IPS DF 6.9 (cell line): ENCODE measurements around the gene PUM1.
"Not testable (repeated sequence)": the region's sequence is repeated elsewhere in the genome, so short reads cannot be mapped to it uniquely, and the experiment has no call there.

ENCODE experiments used
- DNase-seq: peaks from one replicate; pipeline ENCODE4 v3.0.0-alpha.2; 2013; ENCODE audit warnings: low read depth, low spot score
- H3K27ac ChIP-seq: one replicate; pipeline ENCODE4 v1.5.1; 2013; ENCODE audit warnings: low read length, control low read depth
- H3K27me3 ChIP-seq: 2 replicates; pipeline ENCODE4 v1.6.1; 2013; ENCODE audit warnings: mild to moderate bottlenecking, low read length; ENCODE audit not compliant: control insufficient read depth, insufficient read depth
- H3K36me3 ChIP-seq: 2 replicates; pipeline ENCODE4 v1.6.1; 2013; ENCODE audit warnings: low read length; ENCODE audit not compliant: control insufficient read depth, insufficient read depth
- H3K4me1 ChIP-seq: 2 replicates; pipeline ENCODE4 v1.6.1; 2013; ENCODE audit warnings: low read length; ENCODE audit not compliant: control insufficient read depth, insufficient read depth
- H3K4me3 ChIP-seq: 2 replicates; pipeline ENCODE4 v1.5.1; 2013; ENCODE audit warnings: mild to moderate bottlenecking, low read length
- H3K9me3 ChIP-seq: 2 replicates; pipeline ENCODE4 v1.6.1; 2013; ENCODE audit warnings: low read length, inconsistent platforms; ENCODE audit not compliant: control insufficient read depth, insufficient read depth
- WGBS: extraction: QIAGEN DNeasy Blood & Tissue Kit; methylation state at CpG from one replicate; pipeline ENCODE4 v1.1.7; 2013; ENCODE audit warnings: mixed read lengths, missing lambda C conversion rate; ENCODE audit not compliant: insufficient read length, insufficient coverage; 5-methylcytosine and 5-hydroxymethylcytosine counted together

PUM1 gene

GRCh38 chr1:30982431-30982830 lies 83.1 kb downstream of the PUM1 start:
- no peaks in the 10 kb centered on the region for H3K9me3 ChIP-seq
- no peaks in the 10 kb centered on the region for H3K4me1 ChIP-seq
- H3K36me3 ChIP-seq, result peaks cover 9% of the 10 kb centered on the region; the same call in 1 of the 2 replicates
- no peak overlapping the region for H3K4me3 ChIP-seq
- no peak for DNase-seq
- no peaks in the 10 kb centered on the region for H3K27me3 ChIP-seq
- H3K27ac ChIP-seq, result no peak overlapping the region

DNA sequence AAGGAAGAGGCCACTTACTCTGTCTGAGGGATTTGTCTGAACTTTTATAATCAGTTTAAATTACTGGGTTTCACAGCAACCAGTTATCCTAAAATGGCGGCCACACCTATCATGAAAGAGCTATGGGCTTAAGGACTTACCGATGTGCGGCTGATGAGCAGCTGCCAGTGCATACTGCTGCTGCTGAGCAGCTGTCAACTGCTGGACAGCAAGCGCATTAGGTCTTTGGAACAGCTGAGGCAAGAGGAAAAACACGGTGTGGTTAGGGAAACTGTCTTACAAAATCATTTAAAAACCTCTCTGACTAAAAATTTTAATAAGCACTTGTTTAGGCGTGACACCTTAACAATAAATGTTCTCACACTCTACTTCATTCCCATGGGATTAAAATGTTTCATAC lies 84.3 kb downstream of the PUM1 start:
- Histone ChIP-seq H3K9me3 (no peaks in the 10 kb centered on the region), H3K4me3 (no peak overlapping the region; the same call in 1 of the 2 replicates), H3K4me1 (no peaks in the 10 kb centered on the region), H3K27me3 (no peaks in the 10 kb centered on the region), H3K27ac (no peak overlapping the region), H3K36me3 (peaks cover 9% of the 10 kb centered on the region; the same call in 1 of the 2 replicates)
- WGBS, result no CpG with 5 or more reads among the region's 6 CpGs
- no peak for DNase-seq

- 0 out of 2 replicates have a peak, but pooled peaks cover 1% of the 10 kb centered on the region for H3K4me1 ChIP-seq
- H3K36me3 ChIP-seq, result peaks cover 12% of the 10 kb centered on the region; the same call in 1 of the 2 replicates
- no CpG with 5 or more reads among the region's 2 CpGs for WGBS
- DNase-seq, result no peak
- no peak overlapping the region for H3K27ac ChIP-seq
- no peaks in the 10 kb centered on the region for H3K27me3 ChIP-seq
- no peak overlapping the region for H3K4me3 ChIP-seq
- H3K9me3 ChIP-seq, result no peaks in the 10 kb centered on the region
Measured at GRCh38 chr1:30977511-30977910, 88.0 kb downstream of the PUM1 start.

GRCh38 chr1:30977105-30977504 lies 88.4 kb downstream of the PUM1 start:
- Histone ChIP-seq H3K27ac (no peak overlapping the region), H3K4me1 (0 out of 2 replicates have a peak, but pooled peaks cover 1% of the 10 kb centered on the region), H3K9me3 (no peaks in the 10 kb centered on the region), H3K36me3 (peaks cover 12% of the 10 kb centered on the region; the same call in 1 of the 2 replicates), H3K27me3 (no peaks in the 10 kb centered on the region), H3K4me3 (no peak overlapping the region)
- no peak for DNase-seq
- WGBS, result no CpG with 5 or more reads among the region's 5 CpGs

DNA sequence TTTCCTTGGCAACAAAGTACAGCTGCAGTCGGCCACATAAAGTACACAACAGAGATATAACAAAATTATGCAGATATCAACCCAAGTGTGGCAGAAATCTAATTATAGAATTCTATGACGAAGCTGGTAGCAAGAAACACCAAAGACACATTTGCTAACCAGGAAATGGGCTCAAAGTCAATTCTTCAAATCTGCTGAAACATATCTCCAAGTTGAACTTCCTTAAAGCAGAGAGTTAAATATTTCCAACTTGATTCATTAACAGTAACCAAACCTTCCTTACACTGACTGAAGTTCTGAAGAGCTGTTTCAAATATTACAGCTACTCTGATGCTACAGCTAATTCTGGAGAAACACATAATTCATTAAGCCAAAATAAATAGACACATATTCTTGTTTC lies 89.4 kb downstream of the PUM1 start:
- no peaks in the 10 kb centered on the region for H3K9me3 ChIP-seq
- 0 out of 2 replicates have a peak, but pooled peaks cover 1% of the 10 kb centered on the region for H3K4me1 ChIP-seq
- peaks cover 11% of the 10 kb centered on the region; the same call in 1 of the 2 replicates for H3K36me3 ChIP-seq
- no CpG with 5 or more reads among the region's 2 CpGs for WGBS
- no peak overlapping the region for H3K4me3 ChIP-seq
- no peaks in the 10 kb centered on the region for H3K27me3 ChIP-seq
- no peak for DNase-seq
- H3K27ac ChIP-seq, result no peak overlapping the region

- H3K4me1 ChIP-seq, result 0 out of 2 replicates have a peak, but pooled peaks cover 1% of the 10 kb centered on the region
- no peak overlapping the region for H3K27ac ChIP-seq
- no CpG with 5 or more reads among the region's 3 CpGs for WGBS
- peaks cover 10% of the 10 kb centered on the region; the same call in 1 of the 2 replicates for H3K36me3 ChIP-seq
- H3K27me3 ChIP-seq, result no peaks in the 10 kb centered on the region
- DNase-seq, result no peak
- no peaks in the 10 kb centered on the region for H3K9me3 ChIP-seq
- no peak overlapping the region for H3K4me3 ChIP-seq
Measured at GRCh38 chr1:30975217-30975616, 90.3 kb downstream of the PUM1 start.

GRCh38 chr1:30974536-30974935 lies 91.0 kb downstream of the PUM1 start:
- no peak for DNase-seq
- Histone ChIP-seq H3K27me3 (no peaks in the 10 kb centered on the region), H3K9me3 (no peaks in the 10 kb centered on the region), H3K4me1 (0 out of 2 replicates have a peak, but pooled peaks cover 1% of the 10 kb centered on the region), H3K4me3 (no peak overlapping the region), H3K27ac (no peak overlapping the region), H3K36me3 (peaks cover 6% of the 10 kb centered on the region; the same call in 1 of the 2 replicates)
- WGBS, result no CpG with 5 or more reads among the region's 4 CpGs

DNA sequence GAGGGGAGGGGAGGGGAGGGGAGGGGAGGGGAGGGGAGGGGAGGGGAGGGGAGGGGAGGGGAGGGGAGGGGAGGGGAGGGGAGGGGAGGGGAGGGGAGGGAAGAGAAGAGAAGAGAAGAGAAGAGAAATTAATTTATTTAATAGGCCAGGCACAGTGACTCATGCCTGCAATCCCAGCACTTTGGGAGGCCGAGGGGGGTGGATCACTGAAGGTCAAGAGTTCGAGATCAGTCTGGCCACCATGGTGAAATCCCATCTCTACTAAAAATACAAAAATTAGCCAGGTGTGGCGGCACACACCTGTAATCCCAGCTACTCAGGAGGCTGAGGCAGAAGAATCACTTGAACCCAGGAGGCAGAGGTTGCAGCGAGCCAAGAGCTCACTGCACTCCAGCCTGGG lies 93.2 kb downstream of the PUM1 start:
- not testable (repeated sequence) for H3K4me3 ChIP-seq, H3K27me3 ChIP-seq, DNase-seq, H3K27ac ChIP-seq, H3K36me3 ChIP-seq, H3K4me1 ChIP-seq, H3K9me3 ChIP-seq
- WGBS, result no CpG with 5 or more reads among the region's 4 CpGs

- H3K4me1 ChIP-seq, result 0 out of 2 replicates have a peak, but pooled peaks cover 1% of the 10 kb centered on the region
- WGBS, result no CpG with 5 or more reads among the region's 2 CpGs
- H3K27me3 ChIP-seq, result no peaks in the 10 kb centered on the region
- no peak overlapping the region for H3K27ac ChIP-seq
- no peak overlapping the region for H3K4me3 ChIP-seq
- peaks cover 7% of the 10 kb centered on the region; the same call in 1 of the 2 replicates for H3K36me3 ChIP-seq
- no peak for DNase-seq
- no peaks in the 10 kb centered on the region for H3K9me3 ChIP-seq
Measured at GRCh38 chr1:30971496-30971895, 94.0 kb downstream of the PUM1 start.

GRCh38 chr1:30969903-30970302 lies 95.6 kb downstream of the PUM1 start:
- Histone ChIP-seq H3K4me3 (no peak overlapping the region), H3K27ac (no peak overlapping the region), H3K9me3 (no peaks in the 10 kb centered on the region), H3K4me1 (0 out of 2 replicates have a peak, but pooled peaks cover 1% of the 10 kb centered on the region), H3K27me3 (no peaks in the 10 kb centered on the region), H3K36me3 (peaks cover 14% of the 10 kb centered on the region; the same call in 1 of the 2 replicates)
- DNase-seq, result no peak

DNA sequence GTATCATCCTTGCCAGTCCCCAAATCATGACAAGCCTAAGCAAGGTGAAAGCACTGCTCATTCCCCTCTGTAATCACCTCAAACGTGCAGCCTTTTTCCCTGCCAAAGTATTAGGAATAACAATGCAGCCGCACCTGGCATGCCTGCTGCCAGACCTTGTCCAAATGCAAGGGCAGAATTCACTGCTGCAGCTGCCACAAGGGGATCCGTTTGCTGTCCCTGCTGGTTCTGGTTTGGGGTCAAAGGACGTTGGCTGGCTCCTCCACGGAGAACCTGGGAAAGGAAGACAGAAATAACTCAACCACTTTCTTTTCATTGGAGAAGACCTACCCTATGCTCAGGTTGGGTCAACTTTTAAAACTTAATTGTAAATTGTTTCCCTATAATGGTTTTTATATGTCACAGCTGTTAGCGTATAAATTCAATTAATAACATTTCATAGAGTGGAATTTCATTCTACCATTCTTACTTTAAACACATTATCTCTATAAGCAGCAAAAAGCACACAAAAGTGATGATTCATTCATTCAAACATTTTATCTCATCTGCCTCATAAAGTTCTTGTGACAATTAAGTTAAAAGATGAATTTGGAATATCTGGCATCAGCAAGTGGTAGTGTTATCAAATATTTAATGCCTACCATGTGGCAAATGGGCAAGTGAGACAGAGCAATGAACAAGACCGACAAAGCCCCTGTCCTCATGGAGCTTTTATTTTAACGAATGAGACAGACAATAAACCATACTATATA lies 97.1 kb downstream of the PUM1 start:
- peaks cover 18% of the 10 kb centered on the region; the same call in 1 of the 2 replicates for H3K36me3 ChIP-seq
- H3K9me3 ChIP-seq, result no peaks in the 10 kb centered on the region
- WGBS, result no CpG with 5 or more reads among the region's 8 CpGs
- DNase-seq, result no peak
- no peak overlapping the region for H3K27ac ChIP-seq
- H3K27me3 ChIP-seq, result no peaks in the 10 kb centered on the region
- no peaks in the 10 kb centered on the region for H3K4me1 ChIP-seq
- no peak overlapping the region for H3K4me3 ChIP-seq
